Uterus (tissue), 2 donors: Measurements from ENCODE around the gene SUSD3.

ENCODE experiments used
- POLR2A ChIP-seq, 2 donors: fragments of 450-650 bp; IDR thresholded peaks; one replicate each; pipeline ENCODE4 v1.6.1; 2016; ENCODE audit warnings: antibody characterized with exemption in 2 of 2, mild to moderate bottlenecking in 1 of 2, moderate library complexity in 1 of 2
- TF ChIP-seq, protein P1 (sequence below), 4 experiments: fragments of 200-600 bp in 2 of 4; fragments of 450-650 bp in 2 of 4; sonication (generic) in 2 of 4; IDR thresholded peaks; one replicate each; pipeline ENCODE4 v1.5.1; 2016 to 2019; ENCODE audit warnings: antibody characterized with exemption in 4 of 4, mild to moderate bottlenecking in 2 of 4, moderate library complexity in 1 of 4

- TF ChIP-seq POLR2A (IDR thresholded peaks at IDR 0.05) = no peak
- TF ChIP-seq, protein P1, sequence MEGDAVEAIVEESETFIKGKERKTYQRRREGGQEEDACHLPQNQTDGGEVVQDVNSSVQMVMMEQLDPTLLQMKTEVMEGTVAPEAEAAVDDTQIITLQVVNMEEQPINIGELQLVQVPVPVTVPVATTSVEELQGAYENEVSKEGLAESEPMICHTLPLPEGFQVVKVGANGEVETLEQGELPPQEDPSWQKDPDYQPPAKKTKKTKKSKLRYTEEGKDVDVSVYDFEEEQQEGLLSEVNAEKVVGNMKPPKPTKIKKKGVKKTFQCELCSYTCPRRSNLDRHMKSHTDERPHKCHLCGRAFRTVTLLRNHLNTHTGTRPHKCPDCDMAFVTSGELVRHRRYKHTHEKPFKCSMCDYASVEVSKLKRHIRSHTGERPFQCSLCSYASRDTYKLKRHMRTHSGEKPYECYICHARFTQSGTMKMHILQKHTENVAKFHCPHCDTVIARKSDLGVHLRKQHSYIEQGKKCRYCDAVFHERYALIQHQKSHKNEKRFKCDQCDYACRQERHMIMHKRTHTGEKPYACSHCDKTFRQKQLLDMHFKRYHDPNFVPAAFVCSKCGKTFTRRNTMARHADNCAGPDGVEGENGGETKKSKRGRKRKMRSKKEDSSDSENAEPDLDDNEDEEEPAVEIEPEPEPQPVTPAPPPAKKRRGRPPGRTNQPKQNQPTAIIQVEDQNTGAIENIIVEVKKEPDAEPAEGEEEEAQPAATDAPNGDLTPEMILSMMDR (IDR thresholded peaks at IDR 0.05) = no peak
Measured at GRCh38 chr9:93010704-93011103, 47.8 kb upstream of the SUSD3 start.
